HepG2 (cell line): ENCODE data around the gene CFAP61. TPM values are rescaled to one million over a fixed set of nuclear protein-coding genes. Genes with fewer than 3 reads are reported as not detected.
A peak's percentile ranks its signal among the peaks of the same experiment; 100 is the strongest.

ENCODE experiments used
- ARID2 ChIP-seq: sonication (generic); formaldehyde crosslinking; IDR thresholded peaks from 2 replicates; pipeline ENCODE4 v1.8.1; 2022; ENCODE audit warnings: mild to moderate bottlenecking, missing genetic modification reagents, borderline replicate concordance
- ARNT ChIP-seq: fragments of 450-650 bp; IDR thresholded peaks from 2 replicates; pipeline ENCODE4 v1.6.1; 2017
- CENPX ChIP-seq: sonication (generic); formaldehyde crosslinking; IDR thresholded peaks from 2 replicates; pipeline ENCODE4 v1.9.0; 2021; ENCODE audit warnings: mild to moderate bottlenecking, missing genetic modification reagents, moderate library complexity
- E2F5 ChIP-seq: sonication (generic); formaldehyde crosslinking; conservative IDR thresholded peaks from 2 replicates; pipeline ENCODE4 v1.4.0; 2020; ENCODE audit warnings: missing genetic modification reagents
- ELK4 ChIP-seq: sonication (generic); formaldehyde crosslinking; IDR thresholded peaks from 2 replicates; pipeline ENCODE4 v1.9.0; 2021; ENCODE audit warnings: missing genetic modification reagents, borderline replicate concordance
- KDM3A ChIP-seq: IDR thresholded peaks from 2 replicates; pipeline ENCODE4 v1.6.1; 2018; ENCODE audit warnings: low read depth, missing compliant biosample characterization
- KDM5B ChIP-seq: sonication (generic); formaldehyde crosslinking; IDR thresholded peaks from 2 replicates; pipeline ENCODE4 v1.4.0; 2020; ENCODE audit warnings: missing genetic modification reagents, mild to moderate bottlenecking, borderline replicate concordance
- MAX ChIP-seq: IDR thresholded peaks from 2 replicates; pipeline ENCODE4 v1.6.1; 2012; ENCODE audit warnings: inconsistent platforms
- MEIS1 ChIP-seq: sonication (generic); formaldehyde crosslinking; IDR thresholded peaks from 2 replicates; pipeline ENCODE4 v1.9.0; 2021; ENCODE audit warnings: mild to moderate bottlenecking, missing genetic modification reagents, moderate library complexity, borderline replicate concordance
- PTBP1 ChIP-seq: fragments of 200-400 bp; formaldehyde crosslinking; IDR thresholded peaks from 2 replicates; pipeline ENCODE4 v1.6.1; 2018; ENCODE audit warnings: low read length, low read depth; ENCODE audit not compliant: poor library complexity, severe bottlenecking
- SAFB2 ChIP-seq: sonication (generic); formaldehyde crosslinking; IDR thresholded peaks from 2 replicates; pipeline ENCODE4 v1.5.1; 2020; ENCODE audit warnings: missing genetic modification reagents, low read depth, mild to moderate bottlenecking, borderline replicate concordance
- SMAD1 ChIP-seq: sonication (generic); formaldehyde crosslinking; IDR thresholded peaks from 2 replicates; pipeline ENCODE4 v1.4.0; 2020; ENCODE audit warnings: missing genetic modification reagents, low read depth, mild to moderate bottlenecking, borderline replicate concordance
- SMAD3 ChIP-seq: sonication (generic); formaldehyde crosslinking; IDR thresholded peaks from 2 replicates; pipeline ENCODE4 v1.4.0; 2020; ENCODE audit warnings: missing genetic modification reagents
- SRSF4 ChIP-seq: fragments of 200-400 bp; formaldehyde crosslinking; IDR thresholded peaks from one replicate; pipeline ENCODE4 v1.6.1; 2018; ENCODE audit warnings: mild to moderate bottlenecking, low read depth, low read length, moderate library complexity; ENCODE audit not compliant: poor library complexity, severe bottlenecking
- ZBTB34 ChIP-seq: sonication (generic); formaldehyde crosslinking; IDR thresholded peaks from 2 replicates; pipeline ENCODE4 v1.8.0; 2022; ENCODE audit warnings: mild to moderate bottlenecking, missing genetic modification reagents
- ZFAT ChIP-seq: sonication (generic); formaldehyde crosslinking; conservative IDR thresholded peaks from 2 replicates; pipeline ENCODE4 v1.8.1; 2023; ENCODE audit warnings: missing genetic modification reagents, inconsistent platforms
- ZKSCAN1 ChIP-seq: fragments of 150-350 bp; IDR thresholded peaks from 2 replicates; pipeline ENCODE4 v1.6.1; 2014; ENCODE audit warnings: low read length
- ZNF136 ChIP-seq: sonication (generic); formaldehyde crosslinking; IDR thresholded peaks from 2 replicates; pipeline ENCODE4 v1.8.1; 2022; ENCODE audit warnings: low read depth, mild to moderate bottlenecking, moderate library complexity, missing genetic modification reagents
- ZNF251 ChIP-seq: sonication (generic); formaldehyde crosslinking; IDR thresholded peaks from 2 replicates; pipeline ENCODE4 v1.9.0; 2021; ENCODE audit warnings: mild to moderate bottlenecking, missing genetic modification reagents
- ZNF264 ChIP-seq: sonication (generic); formaldehyde crosslinking; IDR thresholded peaks from 2 replicates; pipeline ENCODE4 v1.4.0; 2020; ENCODE audit warnings: missing genetic modification reagents
- ZNF513 ChIP-seq: sonication (generic); formaldehyde crosslinking; conservative IDR thresholded peaks from 2 replicates; pipeline ENCODE4 v1.5.0; 2020; ENCODE audit warnings: missing genetic modification reagents
- ZNF614 ChIP-seq: IDR thresholded peaks from 2 replicates; pipeline ENCODE4 v1.6.1; 2018; ENCODE audit warnings: missing biosample characterization, missing genetic modification reagents, inconsistent platforms, borderline replicate concordance
- ZNF678 ChIP-seq: sonication (generic); formaldehyde crosslinking; IDR thresholded peaks from 2 replicates; pipeline ENCODE4 v1.4.0; 2020; ENCODE audit warnings: mild to moderate bottlenecking, missing genetic modification reagents
- ZNF761 ChIP-seq: sonication (generic); formaldehyde crosslinking; conservative IDR thresholded peaks from 2 replicates; pipeline ENCODE4 v1.4.0; 2020; ENCODE audit warnings: mild to moderate bottlenecking, missing genetic modification reagents
- polyA plus RNA-seq, 8 experiments: library from polyadenylated mRNA; depleted of rRNA in 3 of 8; stranded (reverse) in 7 of 8; unstranded in 1 of 8; fragments of >200 nt; fragmentation: Illumina TruSeq in 4 of 8; extraction: Trizol in 4 of 8; gene quantifications; 2 replicates each; pipeline versions ENCODE4 v1.2.1 to v1.2.3, GENCODE V29; 2011 to 2016; ENCODE audit warnings: low read depth in 4 of 8, missing spikeins in 1 of 8, mixed read lengths in 1 of 8; ENCODE audit not compliant: insufficient read depth in 1 of 8
- total RNA-seq, 5 experiments: library from RNA; depleted of rRNA; stranded (reverse); fragments of >200 nt; fragmentation: Illumina TruSeq; extraction: Trizol; gene quantifications; 2 replicates each; pipeline ENCODE4 v1.2.3, GENCODE V29; 2016; ENCODE audit warnings: low read depth in 1 of 5

CFAP61 gene
- total and polyA plus RNA-seq, 2 of the 13 experiments (the other 11 are each of a cell fraction or from before 2014, with no cell fraction given): 0.27 TPM; not detected in 1

GRCh38 chr20:20052074-20052970, at the start of gene CFAP61, which contains the start of gene CRNKL1 (continued):
- TF ChIP-seq ZKSCAN1: no peak
- TF ChIP-seq ZBTB34 (CRISPR knock-in tag): peak; percentile 74; the same call in 1 of the 2 replicates
- TF ChIP-seq SMAD3: peak; percentile 83
- peak; percentile 93 for TF ChIP-seq MEIS1 (CRISPR knock-in tag)
- TF ChIP-seq ZNF136 (CRISPR knock-in tag): peak; percentile 90; the same call in 1 of the 2 replicates
- TF ChIP-seq ZNF761 (CRISPR knock-in tag): peak; percentile 78
- TF ChIP-seq KDM3A (CRISPR knock-in tag): peak; percentile 91; the same call in 1 of the 2 replicates
- TF ChIP-seq MAX: peak; percentile 99
- peak; percentile 73; the same call in 1 of the 2 replicates for TF ChIP-seq ELK4 (CRISPR knock-in tag)
- TF ChIP-seq CENPX (CRISPR knock-in tag): no peak
- TF ChIP-seq ZNF513 (CRISPR knock-in tag): 0 out of 2 replicates have a peak, but pooled peaks have one; percentile 75
- peak; percentile 98 for TF ChIP-seq KDM5B (CRISPR knock-in tag)
- TF ChIP-seq ZNF264 (CRISPR knock-in tag): peak; percentile 95
- no peak for TF ChIP-seq ZNF251 (CRISPR knock-in tag)
- TF ChIP-seq SMAD1 (CRISPR knock-in tag): peak; percentile 100; the same call in 1 of the 2 replicates
- peak; percentile 98 for TF ChIP-seq SAFB2 (CRISPR knock-in tag)
- no peak for TF ChIP-seq ZFAT (CRISPR knock-in tag)
- no peak for TF ChIP-seq SRSF4
- no peak for TF ChIP-seq ARNT
- TF ChIP-seq ARID2 (CRISPR knock-in tag): no peak
- peak; percentile 51; the same call in 1 of the 2 replicates for TF ChIP-seq E2F5 (CRISPR knock-in tag)
- no peak for TF ChIP-seq PTBP1
- no peak for TF ChIP-seq ZNF678
- peak; percentile 89; the same call in 1 of the 2 replicates for TF ChIP-seq ZNF614 (CRISPR knock-in tag)
